Bronchial epithelial cell (primary cell): ENCODE data around the gene PTRH1. TPM values are rescaled to one million over a fixed set of nuclear protein-coding genes. Genes with fewer than 3 reads are reported as not detected.

Experiments used
- DNase-seq: peaks from one replicate; pipeline ENCODE4 v3.0.0-alpha.2; 2010; ENCODE audit warnings: low read depth
- FAIRE-seq: peaks from 2 replicates; lab custom pipeline; 2011; peaks lifted over from hg19 to GRCh38; lab: Jason Lieb, UNC
- H3K27me3 ChIP-seq: 2 replicates; pipeline ENCODE4 v1.5.1; 2011; ENCODE audit warnings: low read length; ENCODE audit not compliant: control insufficient read depth, insufficient read depth
- H3K36me3 ChIP-seq: 2 replicates; pipeline ENCODE4 v1.5.1; 2011; ENCODE audit warnings: low read length; ENCODE audit not compliant: control insufficient read depth, insufficient read depth
- H3K4me3 ChIP-seq: 2 replicates; pipeline ENCODE4 v1.5.1; 2011; ENCODE audit warnings: mild to moderate bottlenecking, low read depth, low read length, control low read depth
- total RNA-seq: library from RNA; depleted of rRNA; stranded (reverse); fragments of >200 nt; gene quantifications from 2 replicates; pipeline ENCODE4 v1.2.1, GENCODE V29; 2014
- TF ChIP-seq, protein P1 (sequence below): IDR thresholded peaks from 2 replicates; pipeline ENCODE4 v1.5.1; 2011; ENCODE audit warnings: mild to moderate bottlenecking, moderate library complexity, low read length, control low read depth, inconsistent platforms; ENCODE audit not compliant: insufficient read depth, severe bottlenecking

The PTRH1 gene
- total RNA-seq, 1 donor from 2014 or later, result 26.6 TPM

DNA sequence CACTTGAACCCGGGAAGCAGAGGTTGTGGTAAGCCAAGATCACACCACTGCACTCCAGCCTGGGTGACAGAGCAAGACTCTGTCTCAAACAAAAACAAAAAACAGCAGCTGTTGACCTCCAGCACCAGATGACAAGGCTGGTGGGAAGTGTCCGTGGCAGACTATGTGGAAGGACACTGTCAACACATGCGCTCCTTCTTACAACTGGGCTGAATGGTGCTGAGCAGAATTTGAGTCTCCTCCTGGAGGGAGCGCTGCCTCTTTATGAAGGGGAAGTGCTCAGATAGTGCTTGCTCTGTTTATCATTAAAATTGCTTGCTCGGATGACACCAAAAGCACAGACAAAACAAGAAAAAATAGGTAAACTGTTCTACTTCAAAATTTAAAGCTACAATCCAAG is 17.9 kb downstream of the PTRH1 start:
- TF ChIP-seq, protein P1, sequence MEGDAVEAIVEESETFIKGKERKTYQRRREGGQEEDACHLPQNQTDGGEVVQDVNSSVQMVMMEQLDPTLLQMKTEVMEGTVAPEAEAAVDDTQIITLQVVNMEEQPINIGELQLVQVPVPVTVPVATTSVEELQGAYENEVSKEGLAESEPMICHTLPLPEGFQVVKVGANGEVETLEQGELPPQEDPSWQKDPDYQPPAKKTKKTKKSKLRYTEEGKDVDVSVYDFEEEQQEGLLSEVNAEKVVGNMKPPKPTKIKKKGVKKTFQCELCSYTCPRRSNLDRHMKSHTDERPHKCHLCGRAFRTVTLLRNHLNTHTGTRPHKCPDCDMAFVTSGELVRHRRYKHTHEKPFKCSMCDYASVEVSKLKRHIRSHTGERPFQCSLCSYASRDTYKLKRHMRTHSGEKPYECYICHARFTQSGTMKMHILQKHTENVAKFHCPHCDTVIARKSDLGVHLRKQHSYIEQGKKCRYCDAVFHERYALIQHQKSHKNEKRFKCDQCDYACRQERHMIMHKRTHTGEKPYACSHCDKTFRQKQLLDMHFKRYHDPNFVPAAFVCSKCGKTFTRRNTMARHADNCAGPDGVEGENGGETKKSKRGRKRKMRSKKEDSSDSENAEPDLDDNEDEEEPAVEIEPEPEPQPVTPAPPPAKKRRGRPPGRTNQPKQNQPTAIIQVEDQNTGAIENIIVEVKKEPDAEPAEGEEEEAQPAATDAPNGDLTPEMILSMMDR, result no peak
- no peak overlapping the region for H3K4me3 ChIP-seq
- H3K27me3 ChIP-seq, result no peaks in the 10 kb centered on the region
- FAIRE-seq (no peak), DNase-seq (no peak)
- H3K36me3 ChIP-seq, result no peaks in the 10 kb centered on the region

DNA sequence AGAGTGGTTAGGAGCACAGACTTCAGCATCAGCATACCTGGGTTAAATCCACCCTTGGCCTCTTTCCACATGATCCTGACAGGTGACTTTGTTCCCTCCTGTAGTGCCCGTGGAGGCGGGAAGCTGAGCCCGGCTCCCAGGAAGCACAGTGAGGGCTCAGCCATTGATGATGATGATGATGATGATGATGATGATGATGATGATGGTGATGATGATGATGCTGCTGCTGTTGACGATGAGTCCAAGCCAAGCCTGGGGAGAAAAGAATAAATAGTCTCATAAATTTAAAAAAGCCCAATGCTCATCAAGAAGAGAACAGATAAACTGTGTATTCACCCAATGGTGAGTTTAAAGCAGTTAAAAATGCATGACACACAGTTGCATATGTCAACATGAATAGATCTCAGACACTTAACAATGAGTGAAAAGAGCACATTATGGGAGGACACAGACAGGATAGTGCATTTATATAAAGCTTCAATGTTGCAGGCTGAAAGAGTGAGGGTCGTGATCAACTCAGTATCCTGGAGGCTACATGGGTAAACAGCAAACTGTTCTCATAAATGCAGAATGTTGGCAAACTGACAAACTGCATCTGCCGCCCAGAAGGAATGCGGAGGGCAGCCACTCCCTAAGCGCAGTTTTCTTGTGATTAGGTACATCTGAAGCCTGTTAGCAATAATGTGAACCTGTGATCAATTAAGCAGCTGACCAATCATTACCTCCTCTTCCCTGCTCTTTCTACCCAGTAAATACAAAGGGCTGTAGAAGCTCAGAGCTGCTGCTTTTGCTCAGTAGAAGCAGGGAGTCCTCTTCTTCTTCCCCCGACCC is 20.4 kb downstream of the PTRH1 start:
- FAIRE-seq (no peak), DNase-seq (no peak)
- Histone ChIP-seq H3K4me3 (no peak overlapping the region), H3K36me3 (no peaks in the 10 kb centered on the region), H3K27me3 (no peaks in the 10 kb centered on the region)
- TF ChIP-seq, protein P1, result no peak

DNA sequence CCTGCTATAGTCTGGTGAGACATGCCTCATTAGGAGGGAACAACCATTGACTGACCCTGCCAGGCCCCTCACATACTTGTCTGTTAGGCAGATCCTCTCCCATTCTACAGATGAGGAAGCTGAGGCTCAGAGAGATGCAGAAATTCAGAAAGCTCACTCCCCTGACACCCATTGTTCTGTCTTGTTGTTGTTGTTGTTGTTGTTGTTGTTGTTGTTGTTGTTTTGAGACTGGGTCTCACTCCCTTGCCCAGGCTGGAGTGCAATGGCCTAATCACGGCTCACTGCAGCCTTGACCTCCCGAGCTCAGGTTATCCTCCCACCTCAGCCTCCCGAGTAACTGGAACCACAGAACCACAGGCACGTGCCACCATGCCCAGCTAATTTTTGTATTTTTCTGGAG is 21.8 kb downstream of the PTRH1 start:
- H3K27me3 ChIP-seq, result no peaks in the 10 kb centered on the region
- peaks cover 1% of the 10 kb centered on the region for H3K36me3 ChIP-seq
- no peak for DNase-seq
- no peak overlapping the region for H3K4me3 ChIP-seq
- TF ChIP-seq, protein P1, result no peak
- no peak for FAIRE-seq

DNA sequence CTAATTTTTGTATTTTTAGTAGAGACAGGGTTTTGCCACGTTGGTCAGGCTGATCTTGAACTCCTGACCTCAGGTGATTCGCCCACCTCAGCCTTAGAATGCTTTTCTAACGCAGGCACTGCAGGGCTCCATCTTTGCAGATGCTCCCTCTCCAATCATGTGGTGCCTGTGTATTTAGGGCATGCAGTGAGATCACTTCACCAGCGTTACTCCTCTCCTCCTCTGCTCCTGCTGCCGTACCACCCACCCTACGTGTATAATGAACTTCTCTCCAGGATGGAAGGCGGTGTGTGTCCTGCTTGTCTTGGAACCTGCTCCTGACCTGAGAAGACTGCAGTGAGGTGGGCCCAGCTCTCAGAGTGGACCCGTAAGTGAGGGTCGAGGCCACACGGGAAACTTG is 22.3 kb downstream of the PTRH1 start:
- DNase-seq, result no peak
- H3K4me3 ChIP-seq, result no peak overlapping the region
- TF ChIP-seq, protein P1, result no peak
- no peaks in the 10 kb centered on the region for H3K27me3 ChIP-seq
- H3K36me3 ChIP-seq, result peaks cover 1% of the 10 kb centered on the region
- FAIRE-seq, result no peak

DNA sequence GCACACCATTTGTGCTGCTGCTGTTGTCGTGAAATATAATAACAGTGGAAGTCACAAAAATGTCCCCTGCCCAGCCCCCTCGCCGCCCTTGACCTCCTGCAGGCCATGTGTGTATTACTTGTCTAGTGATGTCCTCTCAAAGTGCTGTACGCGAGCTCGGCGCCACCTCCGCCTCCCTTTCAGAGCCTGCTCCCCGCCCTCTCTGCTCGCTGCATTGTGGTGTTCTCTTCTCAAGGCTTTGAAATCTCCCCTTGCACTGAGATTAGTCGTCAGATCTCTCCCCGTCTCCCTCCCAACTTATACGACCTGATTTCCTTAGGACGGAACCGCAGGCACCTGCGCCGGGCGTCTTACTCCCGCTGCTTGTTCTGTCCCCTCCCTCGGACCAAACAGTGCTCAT is 23.4 kb downstream of the PTRH1 start:
- Histone ChIP-seq H3K4me3 (no peak overlapping the region), H3K27me3 (no peaks in the 10 kb centered on the region), H3K36me3 (peaks cover 1% of the 10 kb centered on the region)
- FAIRE-seq (no peak), DNase-seq (no peak)
- TF ChIP-seq, protein P1, result no peak
